HCT116 (cell line): Measurements from ENCODE around the gene CUX1. TPM values are rescaled to one million over a fixed set of nuclear protein-coding genes. Genes with fewer than 3 reads are reported as not detected.

Experiments used
- ATAC-seq: fragments of 200-7000 bp; cut with Tn5 transposase; 2 replicates; pipeline ENCODE4 v1.9.1; 2020; ENCODE audit warnings: mild to moderate bottlenecking, moderate library complexity
- BruUV-seq: library from RNA; stranded (reverse); fragments of 400-500 nt; replicated peaks from 2 replicates; lab custom pipeline; 2021; lab: Mats Ljungman, UMichigan
- CTCF ChIA-PET: fragments of 300-600 bp; sonication (Branson Sonifier 250); formaldehyde crosslinking; loops from one replicate; lab custom pipeline; 2021; ENCODE audit warnings: antibody characterized with exemption; lab: Charles Lee
- POLR2A ChIA-PET: fragments of 300-600, 350-600 bp; sonication (Branson Sonifier 250); formaldehyde crosslinking; loops from one replicate; lab custom pipeline; 2021; ENCODE audit warnings: antibody characterized with exemption; lab: Charles Lee
- RAD21 ChIA-PET, 2 experiments: fragments of 300-600 bp; sonication (Branson Sonifier 250); formaldehyde crosslinking; loops; one replicate each; lab custom pipeline; 2023; ENCODE audit warnings: low total read pairs in 2 of 2; ENCODE audit not compliant: uncharacterized antibody in 2 of 2, unreplicated experiment in 2 of 2, low non-redundant PET in 1 of 2; lab: Charles Lee
- DNase-seq: peaks from one replicate; pipeline ENCODE4 v3.0.0-alpha.2; 2010; ENCODE audit warnings: low read depth, low spot score
- H2AFZ ChIP-seq: fragments of 200-600 bp; shearing (Covaris generic), sonication (generic); 2 replicates; pipeline ENCODE4 v1.6.1; 2017; ENCODE audit warnings: low read depth, mixed run types, mixed read lengths, antibody characterized with exemption, low read length; ENCODE audit not compliant: poor library complexity, severe bottlenecking
- H3K27ac ChIP-seq: 2 replicates; pipeline ENCODE4 v1.5.1; 2012; ENCODE audit warnings: low read depth, low read length
- H3K27me3 ChIP-seq: fragments of 200-600 bp; sonication (generic); 2 replicates; pipeline ENCODE4 v1.6.1; 2016; ENCODE audit warnings: mixed run types, low read length, mixed read lengths; ENCODE audit not compliant: insufficient read depth
- H3K36me3 ChIP-seq, 2 experiments: fragments of 200-500 bp in 1 of 2; fragments of 200-600 bp in 1 of 2; sonication (Bioruptor generic) in 1 of 2; sonication (generic) in 1 of 2; 2 replicates each; pipeline versions ENCODE4 v1.5.1 to v1.6.1; 2014 to 2016; ENCODE audit warnings: low read length in 2 of 2, inconsistent platforms in 1 of 2, mixed read lengths in 1 of 2, mixed run types in 1 of 2; ENCODE audit not compliant: insufficient read depth in 2 of 2, control insufficient read depth in 1 of 2
- H3K4me1 ChIP-seq, 2 experiments: fragments of 200-600 bp in 1 of 2; sonication (generic) in 1 of 2; 2 replicates each; pipeline versions ENCODE4 v1.5.1 to v1.6.1; 2012 to 2017; ENCODE audit warnings: low read length in 2 of 2, inconsistent platforms in 1 of 2, mild to moderate bottlenecking in 1 of 2, mixed read lengths in 1 of 2, mixed run types in 1 of 2, moderate library complexity in 1 of 2; ENCODE audit not compliant: insufficient read depth in 2 of 2, control insufficient read depth in 1 of 2
- H3K4me2 ChIP-seq: fragments of 200-600 bp; sonication (generic); 2 replicates; pipeline ENCODE4 v1.6.1; 2017; ENCODE audit warnings: mixed run types, low read length, mixed read lengths
- H3K4me3 ChIP-seq, 2 experiments: fragments of 200-600 bp in 1 of 2; sonication (generic) in 1 of 2; replicated peaks in 1 of 2; 2 replicates each; pipeline ENCODE4 v1.5.1; 2011 to 2016; ENCODE audit warnings: low read length in 2 of 2, control low read depth in 1 of 2, low read depth in 1 of 2, mild to moderate bottlenecking in 1 of 2, mixed read lengths in 1 of 2, mixed run types in 1 of 2
- H3K79me2 ChIP-seq: fragments of 200-600 bp; sonication (generic); 2 replicates; pipeline ENCODE4 v1.6.1; 2017; ENCODE audit warnings: mild to moderate bottlenecking, mixed run types, low read length, moderate library complexity, mixed read lengths; ENCODE audit not compliant: insufficient read depth
- H3K9ac ChIP-seq: fragments of 200-600 bp; sonication (generic); 2 replicates; pipeline ENCODE4 v1.6.1; 2016; ENCODE audit warnings: low read length, mixed read lengths
- H3K9me2 ChIP-seq: fragments of 200-600 bp; sonication (generic), shearing (Covaris generic); 2 replicates; pipeline ENCODE4 v1.6.1; 2017; ENCODE audit warnings: mixed run types, mild to moderate bottlenecking, moderate library complexity; ENCODE audit not compliant: insufficient read depth
- H3K9me3 ChIP-seq, 2 experiments: fragments of 200-500 bp in 1 of 2; fragments of 200-600 bp in 1 of 2; sonication (Bioruptor generic) in 1 of 2; sonication (generic) in 1 of 2; 2 replicates each; pipeline ENCODE4 v1.6.1; 2014 to 2017; ENCODE audit warnings: low read length in 2 of 2, mixed read lengths in 2 of 2, inconsistent platforms in 1 of 2, low read depth in 1 of 2, mild to moderate bottlenecking in 1 of 2, mixed run types in 1 of 2, moderate library complexity in 1 of 2; ENCODE audit not compliant: control insufficient read depth in 1 of 2, insufficient read depth in 1 of 2
- H4K20me1 ChIP-seq: fragments of 200-600 bp; sonication (generic), shearing (Covaris generic); 2 replicates; pipeline ENCODE4 v1.6.1; 2017; ENCODE audit warnings: mixed run types, mild to moderate bottlenecking, moderate library complexity; ENCODE audit not compliant: insufficient read depth
- EGR1 ChIP-seq: IDR thresholded peaks from 2 replicates; pipeline ENCODE4 v1.6.1; 2012; ENCODE audit warnings: low read depth
- ELF1 ChIP-seq: IDR thresholded peaks from 2 replicates; pipeline ENCODE4 v1.6.1; 2012; ENCODE audit warnings: low read depth, borderline replicate concordance
- EZH2 ChIP-seq: fragments of 200-600 bp; sonication (generic); IDR thresholded peaks from 2 replicates; pipeline ENCODE4 v1.6.1; 2017; ENCODE audit warnings: antibody characterized with exemption, mixed run types
- FOSL1 ChIP-seq: IDR thresholded peaks from 2 replicates; pipeline ENCODE4 v1.6.1; 2012; ENCODE audit warnings: low read depth
- POLR2AphosphoS5 ChIP-seq: IDR thresholded peaks from 2 replicates; pipeline ENCODE4 v1.6.1; 2011; ENCODE audit warnings: mild to moderate bottlenecking, low read depth, low read length, moderate library complexity
- RAD21 ChIP-seq: IDR thresholded peaks from 2 replicates; pipeline ENCODE4 v1.6.1; 2012; ENCODE audit warnings: low read depth, mild to moderate bottlenecking
- SIN3A ChIP-seq: IDR thresholded peaks from 2 replicates; pipeline ENCODE4 v1.6.1; 2012; ENCODE audit warnings: low read depth
- intact Hi-C: fragments of 100-400 bp; cut with micrococcal nuclease; formaldehyde crosslinking; loops from 2 replicates; pipeline ENCODE4 v1.10.0; 2022
- total RNA-seq: library from RNA; stranded (reverse); gene quantifications from one replicate; pipeline ENCODE4 v1.2.1, GENCODE V29; 2021; ENCODE audit not compliant: unreplicated experiment
- TF ChIP-seq, protein P1 (sequence below): IDR thresholded peaks from 2 replicates; pipeline ENCODE4 v1.6.1; 2011; ENCODE audit warnings: mild to moderate bottlenecking, low read length, moderate library complexity; ENCODE audit not compliant: insufficient replicate concordance; ENCODE audit errors: extremely low read depth

Gene CUX1
- total RNA-seq, 1 experiment from 2014 or later: 68.9 TPM

GRCh38 chr7:101859411-101860106, 42.1 kb downstream of the CUX1 start:
- no peak for DNase-seq
- CTCF ChIA-PET: interaction anchor here (1.4 kb wide), 1 partner anchor 11 kb away, joined by 4 read pairs; no protein-coding TSS in a partner anchor
- intact Hi-C loops: loop anchor here (10.0 kb wide), 1 partner anchor 375 kb away; no protein-coding TSS in a partner anchor

More at GRCh38 chr7:101859411-101860106, 42.1 kb downstream of the CUX1 start:
- Histone ChIP-seq H3K79me2 (peaks cover 82% of the 10 kb centered on the region), H3K4me3 (no peak overlapping the region), H3K4me1 (peaks cover 30 to 47% of the 10 kb centered on the region in 2 experiments), H3K9ac (no peak overlapping the region), H3K4me2 (no peak overlapping the region), H2AFZ (no peak overlapping the region), H3K36me3 (no peaks in the 10 kb centered on the region), H4K20me1 (peaks cover 6% of the 10 kb centered on the region; the same call in 1 of the 2 replicates), H3K27ac (no peak overlapping the region), H3K9me3 (no peaks in the 10 kb centered on the region), H3K9me2 (no peaks in the 10 kb centered on the region), H3K27me3 (no peaks in the 10 kb centered on the region)
- TF ChIP-seq EZH2 (no peak), ELF1 (no peak), POLR2AphosphoS5 (no peak), SIN3A (no peak), EGR1 (no peak), RAD21 (no peak), FOSL1 (no peak)
- TF ChIP-seq, protein P1, sequence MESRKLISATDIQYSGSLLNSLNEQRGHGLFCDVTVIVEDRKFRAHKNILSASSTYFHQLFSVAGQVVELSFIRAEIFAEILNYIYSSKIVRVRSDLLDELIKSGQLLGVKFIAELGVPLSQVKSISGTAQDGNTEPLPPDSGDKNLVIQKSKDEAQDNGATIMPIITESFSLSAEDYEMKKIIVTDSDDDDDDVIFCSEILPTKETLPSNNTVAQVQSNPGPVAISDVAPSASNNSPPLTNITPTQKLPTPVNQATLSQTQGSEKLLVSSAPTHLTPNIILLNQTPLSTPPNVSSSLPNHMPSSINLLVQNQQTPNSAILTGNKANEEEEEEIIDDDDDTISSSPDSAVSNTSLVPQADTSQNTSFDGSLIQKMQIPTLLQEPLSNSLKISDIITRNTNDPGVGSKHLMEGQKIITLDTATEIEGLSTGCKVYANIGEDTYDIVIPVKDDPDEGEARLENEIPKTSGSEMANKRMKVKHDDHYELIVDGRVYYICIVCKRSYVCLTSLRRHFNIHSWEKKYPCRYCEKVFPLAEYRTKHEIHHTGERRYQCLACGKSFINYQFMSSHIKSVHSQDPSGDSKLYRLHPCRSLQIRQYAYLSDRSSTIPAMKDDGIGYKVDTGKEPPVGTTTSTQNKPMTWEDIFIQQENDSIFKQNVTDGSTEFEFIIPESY: no peak
- POLR2A ChIA-PET: no interaction called here
- BruUV-seq: no TSS peak
- RAD21 ChIA-PET: no interaction called here
- no peak for ATAC-seq
